DMS 273 (cell line): ENCODE data around the gene DIP2C.
"Not testable (repeated sequence)": the region's sequence is repeated elsewhere in the genome, so short reads cannot be mapped to it uniquely, and the experiment has no call there.

Experiments
- DNase-seq: peaks from one replicate; lab custom pipeline; 2025; ENCODE audit not compliant: unreplicated experiment; lab: John Stamatoyannopoulos, UW

DIP2C gene

GRCh38 chr10:341081-341740 lies 348.3 kb downstream of the DIP2C start:
- DNase-seq, result no peak

- DNase-seq, result no peak
Observed at GRCh38 chr10:340646-341045, 348.8 kb downstream of the DIP2C start.

- DNase-seq, result no peak
Observed at GRCh38 chr10:339038-339391, 350.5 kb downstream of the DIP2C start.

- no peak for DNase-seq
Observed at GRCh38 chr10:338171-339037, 351.1 kb downstream of the DIP2C start.

- DNase-seq, result no peak
Observed at GRCh38 chr10:336247-336646, 353.2 kb downstream of the DIP2C start.

GRCh38 chr10:335151-335800 lies 354.2 kb downstream of the DIP2C start:
- no peak for DNase-seq

- DNase-seq, result no peak
Observed at GRCh38 chr10:331186-331585, 358.3 kb downstream of the DIP2C start.

GRCh38 chr10:329361-330099 lies 359.9 kb downstream of the DIP2C start:
- peak; percentile 91 for DNase-seq

- no peak for DNase-seq
Observed at GRCh38 chr10:327889-328852, 361.3 kb downstream of the DIP2C start.

GRCh38 chr10:326894-327635 lies 362.4 kb downstream of the DIP2C start:
- DNase-seq, result no peak

- DNase-seq, result no peak
Observed at GRCh38 chr10:326350-326749, 363.1 kb downstream of the DIP2C start.

- no peak for DNase-seq
Observed at GRCh38 chr10:325282-325681, 364.2 kb downstream of the DIP2C start.

GRCh38 chr10:324593-324992 lies 364.9 kb downstream of the DIP2C start:
- no peak for DNase-seq

- DNase-seq, result no peak
Observed at GRCh38 chr10:323651-324293, 365.7 kb downstream of the DIP2C start.

- DNase-seq, result not testable (repeated sequence)
Observed at GRCh38 chr10:323046-323445, 366.4 kb downstream of the DIP2C start.

- no peak for DNase-seq
Observed at GRCh38 chr10:320771-321170, 368.7 kb downstream of the DIP2C start.

GRCh38 chr10:317926-318325 lies 371.5 kb downstream of the DIP2C start:
- DNase-seq, result no peak

GRCh38 chr10:317271-317769 lies 372.1 kb downstream of the DIP2C start:
- no peak for DNase-seq

- no peak for DNase-seq
Observed at GRCh38 chr10:316390-316789, 373.1 kb downstream of the DIP2C start.
